ENCODE results near the gene SNAP47. TPM values are rescaled to one million over a fixed set of nuclear protein-coding genes. Genes with fewer than 3 reads are reported as not detected.
"Not testable (repeated sequence)": the region's sequence is repeated elsewhere in the genome, so short reads cannot be mapped to it uniquely, and the experiment has no call there.

The SNAP47 gene
- total RNA-seq: 47.7 and 51.4 TPM in 2 replicates

GRCh38 chr1:227734856-227735538 is at the start of gene SNAP47, which contains the start of gene JMJD4:
Gene SNAP47, plus strand, starts transcription at chr1:227735435. Its CDS starts 12,302 bp downstream, at chr1:227747737.
Gene JMJD4, minus strand, starts transcription at chr1:227735302. Its CDS starts 29 bp downstream, at chr1:227735273.
- Histone ChIP-seq H3K27me3 (ENCODE audit: insufficient read depth, low read length) (no peaks in the 10 kb centered on the region), H3K27ac (ENCODE audit: low read depth, low read length) (peak within 1 kb of the TSS; percentile 61), H3K4me3 (ENCODE audit: insufficient read depth, low read length) (peak within 1 kb of the TSS; percentile 93), H3K4me2 (ENCODE audit: insufficient read depth, low read length) (peak within 1 kb of the TSS; percentile 90), H3K9me3 (ENCODE audit: low read depth, low read length) (no peaks in the 10 kb centered on the region), H3K79me2 (ENCODE audit: insufficient read depth, low read length) (peaks cover 71% of the 10 kb centered on the region), H3K36me3 (ENCODE audit: insufficient read depth, low read length) (peaks cover 15% of the 10 kb centered on the region), H3K4me1 (ENCODE audit: insufficient read depth, low read length) (peaks cover 13% of the 10 kb centered on the region), H2AFZ (ENCODE audit: low read length) (peak within 1 kb of the TSS; percentile 93), H4K20me1 (ENCODE audit: insufficient read depth, low read length) (peaks cover 41% of the 10 kb centered on the region)
- DNase-seq (ENCODE audit: insufficient read length, low spot score, missing footprints): peak; percentile 100
- TF ChIP-seq CTCF (IDR thresholded peaks at IDR 0.05; ENCODE audit: extremely low read depth, low read depth, low read length): no peak

- no peak overlapping the region for H3K4me3 ChIP-seq (ENCODE audit: insufficient read depth, low read length)
Observed at GRCh38 chr1:227685807-227686206, 49.4 kb upstream of the SNAP47 start.

GRCh38 chr1:227697321-227697864 is 37.8 kb upstream of the SNAP47 start:
- H3K4me2 ChIP-seq (ENCODE audit: insufficient read depth, low read length): no peak overlapping the region
- no peak overlapping the region for H3K4me3 ChIP-seq (ENCODE audit: insufficient read depth, low read length)
- H3K9me3 ChIP-seq (ENCODE audit: low read depth, low read length): peaks cover 2% of the 10 kb centered on the region
- no peaks in the 10 kb centered on the region for H3K4me1 ChIP-seq (ENCODE audit: insufficient read depth, low read length)
- no peaks in the 10 kb centered on the region for H4K20me1 ChIP-seq (ENCODE audit: insufficient read depth, low read length)
- H3K27ac ChIP-seq (ENCODE audit: low read depth, low read length): no peak overlapping the region
- H3K79me2 ChIP-seq (ENCODE audit: insufficient read depth, low read length): no peaks in the 10 kb centered on the region
- H3K27me3 ChIP-seq (ENCODE audit: insufficient read depth, low read length): no peaks in the 10 kb centered on the region
- DNase-seq (ENCODE audit: insufficient read length, low spot score, missing footprints): no peak
- no peaks in the 10 kb centered on the region for H3K36me3 ChIP-seq (ENCODE audit: insufficient read depth, low read length)
- no peak overlapping the region for H2AFZ ChIP-seq (ENCODE audit: low read length)
- no peak for TF ChIP-seq CTCF (IDR thresholded peaks at IDR 0.05; ENCODE audit: extremely low read depth, low read depth, low read length)

More at GRCh38 chr1:227685807-227686206, 49.4 kb upstream of the SNAP47 start:
- Histone ChIP-seq H4K20me1 (ENCODE audit: insufficient read depth, low read length) (no peaks in the 10 kb centered on the region), H2AFZ (ENCODE audit: low read length) (no peak overlapping the region), H3K4me2 (ENCODE audit: insufficient read depth, low read length) (no peak overlapping the region), H3K27ac (ENCODE audit: low read depth, low read length) (no peak overlapping the region), H3K27me3 (ENCODE audit: insufficient read depth, low read length) (no peaks in the 10 kb centered on the region), H3K4me1 (ENCODE audit: insufficient read depth, low read length) (no peaks in the 10 kb centered on the region), H3K36me3 (ENCODE audit: insufficient read depth, low read length) (no peaks in the 10 kb centered on the region), H3K79me2 (ENCODE audit: insufficient read depth, low read length) (no peaks in the 10 kb centered on the region), H3K9me3 (ENCODE audit: low read depth, low read length) (peaks cover 1% of the 10 kb centered on the region)
- TF ChIP-seq CTCF (IDR thresholded peaks at IDR 0.05; ENCODE audit: extremely low read depth, low read depth, low read length): no peak
- no peak for DNase-seq (ENCODE audit: insufficient read length, low spot score, missing footprints)

DNA sequence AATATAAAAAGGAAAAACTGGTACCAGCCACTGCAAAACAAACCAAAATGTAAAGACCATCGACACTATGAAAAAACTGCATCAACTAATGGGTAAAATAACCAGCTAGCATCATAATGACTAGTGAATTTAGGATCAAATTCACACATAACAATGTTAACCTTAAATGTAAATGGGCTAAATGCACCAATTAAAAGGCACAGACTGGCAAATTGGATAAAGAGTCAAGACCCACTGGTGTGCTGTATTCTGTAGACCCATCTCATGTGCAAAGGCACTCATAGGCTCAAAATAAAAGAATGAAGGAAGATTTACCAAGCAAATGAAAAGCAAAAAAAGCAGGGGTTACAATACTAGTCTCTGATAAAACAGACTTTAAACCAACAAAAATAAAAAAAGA is 33.6 kb upstream of the SNAP47 start:
- H3K27me3 ChIP-seq (ENCODE audit: insufficient read depth, low read length); H3K79me2 ChIP-seq (ENCODE audit: insufficient read depth, low read length); H2AFZ ChIP-seq (ENCODE audit: low read length); H3K4me3 ChIP-seq (ENCODE audit: insufficient read depth, low read length); H3K9me3 ChIP-seq (ENCODE audit: low read depth, low read length); H3K27ac ChIP-seq (ENCODE audit: low read depth, low read length); H3K36me3 ChIP-seq (ENCODE audit: insufficient read depth, low read length); DNase-seq (ENCODE audit: insufficient read length, low spot score, missing footprints); H3K4me2 ChIP-seq (ENCODE audit: insufficient read depth, low read length); H4K20me1 ChIP-seq (ENCODE audit: insufficient read depth, low read length); H3K4me1 ChIP-seq (ENCODE audit: insufficient read depth, low read length): not testable (repeated sequence)

Measured in osteoblast (primary cell).